Activated naive CD4-positive, alpha-beta T cell treated with anti-CD3 and anti-CD28 coated beads, Interleukin-2, amount 50 U/mL, for 24 hours (primary cell): ENCODE results near the gene TRIM29.
"Not testable (repeated sequence)": the region's sequence is repeated elsewhere in the genome, so short reads cannot be mapped to it uniquely, and the experiment has no call there.

Experiments used
- H3K27ac Mint-ChIP-seq: one replicate; pipeline ENCODE4 v1.8.0; 2021; ENCODE audit warnings: mild to moderate bottlenecking, mixed read lengths
- H3K27me3 Mint-ChIP-seq: one replicate; pipeline ENCODE4 v1.8.0; 2021; ENCODE audit warnings: mixed read lengths
- H3K36me3 Mint-ChIP-seq: one replicate; pipeline ENCODE4 v1.8.0; 2021; ENCODE audit warnings: mixed read lengths
- H3K4me1 Mint-ChIP-seq: one replicate; pipeline ENCODE4 v1.8.0; 2021; ENCODE audit warnings: mixed read lengths
- H3K4me3 Mint-ChIP-seq: one replicate; pipeline ENCODE4 v1.8.0; 2021; ENCODE audit warnings: mild to moderate bottlenecking, mixed read lengths
- H3K9me3 Mint-ChIP-seq: one replicate; pipeline ENCODE4 v1.8.0; 2021; ENCODE audit warnings: mixed read lengths

The TRIM29 gene

DNA sequence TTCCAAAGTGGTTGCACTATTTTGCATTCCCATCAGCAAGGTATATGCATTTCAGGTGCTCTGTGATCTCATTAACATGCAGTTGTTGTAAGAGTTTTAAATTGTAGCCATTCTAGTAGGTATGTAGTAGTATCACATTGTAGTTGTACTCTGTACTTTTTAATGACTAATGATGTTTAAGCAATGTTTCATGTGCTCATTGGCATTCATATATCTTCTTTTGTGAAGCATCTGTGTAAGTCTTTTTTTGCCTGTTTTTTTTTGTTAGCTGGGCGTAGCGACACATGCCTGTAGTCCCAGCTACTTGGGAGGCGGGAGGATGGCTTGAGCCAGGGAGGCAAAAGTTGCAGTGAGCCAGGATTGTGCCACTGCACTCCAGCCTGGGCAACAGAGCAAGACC, 11.3 kb upstream of the TRIM29 start:
- no peaks in the 10 kb centered on the region for H3K4me1 Mint-ChIP-seq
- H3K27ac Mint-ChIP-seq: no peak overlapping the region
- no peak overlapping the region for H3K4me3 Mint-ChIP-seq
- H3K27me3 Mint-ChIP-seq: peaks cover 20% of the 10 kb centered on the region
- H3K36me3 Mint-ChIP-seq: no peaks in the 10 kb centered on the region
- no peaks in the 10 kb centered on the region for H3K9me3 Mint-ChIP-seq

DNA sequence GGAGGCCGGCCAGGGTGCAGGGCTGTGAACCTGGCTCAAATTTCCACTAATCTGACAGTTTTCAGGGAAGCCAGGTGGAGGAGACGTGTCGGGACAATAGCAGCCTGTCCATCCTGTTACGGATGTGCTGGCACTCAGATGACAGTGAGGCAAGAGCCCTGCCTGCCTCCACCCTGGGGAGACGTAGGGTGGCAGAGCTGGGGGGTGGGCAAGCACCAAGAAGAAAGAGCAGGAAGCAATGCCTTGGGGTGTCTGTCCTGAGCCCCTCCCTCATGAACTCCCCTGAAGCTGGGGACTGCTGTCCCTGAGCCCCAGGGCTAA, 10.0 kb upstream of the TRIM29 start:
- H3K9me3 Mint-ChIP-seq: no peaks in the 10 kb centered on the region
- H3K27ac Mint-ChIP-seq: no peak overlapping the region
- no peaks in the 10 kb centered on the region for H3K36me3 Mint-ChIP-seq
- H3K4me1 Mint-ChIP-seq: no peaks in the 10 kb centered on the region
- peaks cover 23% of the 10 kb centered on the region for H3K27me3 Mint-ChIP-seq
- no peak overlapping the region for H3K4me3 Mint-ChIP-seq

DNA sequence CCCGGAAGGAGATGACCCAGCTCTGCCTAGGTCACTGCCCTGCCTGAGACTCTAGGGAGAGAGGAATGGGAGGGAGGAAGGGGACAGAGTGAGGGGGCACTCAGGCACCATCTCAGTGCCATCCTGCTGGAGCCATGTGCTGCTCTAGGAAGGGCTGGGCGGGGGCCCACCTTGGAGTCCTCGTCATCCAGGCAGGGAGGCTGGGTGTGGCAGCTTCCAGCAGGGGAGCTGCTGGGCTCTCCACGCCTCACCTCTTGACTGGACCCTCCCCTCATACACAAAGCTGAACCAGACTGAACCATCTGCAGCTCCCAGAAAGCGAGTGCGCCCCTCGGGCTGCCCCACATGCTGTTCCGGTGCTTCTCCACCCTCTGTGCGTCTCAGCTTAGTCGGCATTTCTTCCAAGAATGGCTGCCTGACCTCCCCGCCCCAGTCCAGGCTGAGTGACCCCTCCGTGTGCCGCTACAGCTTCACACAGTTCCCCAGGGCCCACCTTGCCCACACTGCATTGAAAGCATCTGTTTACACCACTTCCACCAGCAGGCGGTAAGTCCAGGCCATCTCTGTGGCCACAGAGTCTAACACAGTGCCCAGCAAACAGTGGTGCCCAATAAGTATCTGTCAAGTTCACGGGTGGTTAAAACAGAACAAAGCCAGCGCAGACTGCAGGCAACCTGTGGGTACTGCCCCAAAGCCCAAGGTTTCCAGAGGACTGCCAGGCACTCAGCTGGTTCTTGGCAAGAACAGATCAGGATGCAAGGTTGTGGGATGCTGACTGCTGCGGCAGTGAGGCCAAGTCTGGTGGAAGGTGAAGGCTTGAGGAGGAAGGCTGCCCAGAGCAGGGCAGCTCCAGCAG, 9.4 kb upstream of the TRIM29 start:
- H3K36me3 Mint-ChIP-seq: no peaks in the 10 kb centered on the region
- no peaks in the 10 kb centered on the region for H3K4me1 Mint-ChIP-seq
- H3K27ac Mint-ChIP-seq: no peak overlapping the region
- peaks cover 23% of the 10 kb centered on the region for H3K27me3 Mint-ChIP-seq
- H3K9me3 Mint-ChIP-seq: no peaks in the 10 kb centered on the region
- H3K4me3 Mint-ChIP-seq: no peak overlapping the region

DNA sequence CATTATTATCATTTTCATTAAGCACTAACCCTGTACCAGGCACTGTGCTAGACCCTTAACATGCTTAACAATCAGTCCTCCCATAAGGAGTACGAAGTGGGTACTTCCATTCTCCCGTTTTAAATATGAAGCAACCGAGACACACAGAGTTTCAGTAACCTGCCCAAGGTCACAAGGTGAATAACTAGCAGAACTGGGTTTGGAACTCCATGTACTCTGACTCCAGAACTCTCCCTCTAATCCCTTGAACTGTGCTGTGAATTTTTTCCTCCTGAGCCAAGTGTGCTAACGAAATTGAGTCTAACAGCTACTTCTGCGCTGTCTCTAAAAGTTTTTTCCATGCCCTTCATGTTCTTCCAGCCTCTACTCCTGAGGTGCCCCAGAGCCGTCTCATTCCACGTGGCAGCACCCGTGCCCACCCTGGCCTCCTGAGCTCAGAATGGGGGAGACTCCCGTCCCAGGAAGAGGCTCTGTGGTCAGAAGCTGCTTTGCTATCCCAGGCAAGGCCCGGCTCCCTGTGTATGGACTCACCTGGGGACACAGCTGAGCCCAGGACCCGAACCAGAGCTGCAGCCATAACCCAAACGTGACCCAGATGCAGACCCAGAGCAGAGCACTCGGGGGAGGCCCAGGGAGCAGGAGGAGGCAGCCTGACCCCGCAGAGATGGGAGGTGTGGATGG, 8.6 kb upstream of the TRIM29 start:
- H3K27me3 Mint-ChIP-seq: peaks cover 23% of the 10 kb centered on the region
- H3K9me3 Mint-ChIP-seq: no peaks in the 10 kb centered on the region
- H3K4me3 Mint-ChIP-seq: no peak overlapping the region
- no peaks in the 10 kb centered on the region for H3K4me1 Mint-ChIP-seq
- H3K27ac Mint-ChIP-seq: no peak overlapping the region
- H3K36me3 Mint-ChIP-seq: no peaks in the 10 kb centered on the region

DNA sequence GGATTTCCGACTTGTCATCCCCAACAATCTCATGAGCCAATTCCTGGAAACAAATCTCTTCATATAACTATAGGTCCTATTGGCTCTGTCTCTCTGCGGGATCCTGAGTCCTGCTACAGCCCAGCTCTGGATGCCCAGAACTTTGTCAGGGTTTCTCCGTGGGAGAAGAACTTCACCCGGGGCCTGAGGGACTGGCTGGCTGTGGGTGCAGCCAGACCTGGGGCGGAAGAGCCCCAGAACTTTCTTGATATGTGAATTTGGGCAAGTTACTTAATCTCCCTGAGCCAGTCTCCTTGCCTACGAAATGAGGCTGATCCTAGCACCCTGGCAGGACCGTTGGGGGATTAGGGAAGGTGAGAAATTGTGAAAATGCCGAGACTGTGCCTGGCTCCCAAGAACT, 6.6 kb upstream of the TRIM29 start:
- no peaks in the 10 kb centered on the region for H3K4me1 Mint-ChIP-seq
- H3K4me3 Mint-ChIP-seq: no peak overlapping the region
- H3K27me3 Mint-ChIP-seq: peaks cover 21% of the 10 kb centered on the region
- H3K9me3 Mint-ChIP-seq: no peaks in the 10 kb centered on the region
- no peak overlapping the region for H3K27ac Mint-ChIP-seq
- no peaks in the 10 kb centered on the region for H3K36me3 Mint-ChIP-seq

DNA sequence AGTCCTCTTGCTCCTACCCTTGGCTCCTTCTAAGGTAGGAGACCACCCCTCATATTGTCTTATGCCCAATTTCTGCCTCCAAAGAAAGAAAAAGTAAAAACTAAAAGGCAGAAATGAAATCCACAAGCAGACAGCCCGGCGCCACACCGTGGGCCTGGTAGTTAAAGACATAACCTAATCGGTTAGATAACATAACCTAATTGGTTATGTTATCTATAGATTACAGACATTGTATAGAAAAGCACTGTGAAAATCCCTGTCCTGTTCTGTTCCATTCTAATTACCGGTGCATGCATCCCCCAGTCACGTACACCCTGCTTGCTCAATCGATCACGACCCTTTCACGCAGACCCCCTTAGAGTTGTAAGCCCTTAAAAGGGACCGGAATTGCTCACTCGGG, 5.6 kb upstream of the TRIM29 start:
- H3K27me3 Mint-ChIP-seq: peaks cover 21% of the 10 kb centered on the region
- H3K4me3 Mint-ChIP-seq, H3K4me1 Mint-ChIP-seq, H3K9me3 Mint-ChIP-seq, H3K27ac Mint-ChIP-seq, H3K36me3 Mint-ChIP-seq: not testable (repeated sequence)

DNA sequence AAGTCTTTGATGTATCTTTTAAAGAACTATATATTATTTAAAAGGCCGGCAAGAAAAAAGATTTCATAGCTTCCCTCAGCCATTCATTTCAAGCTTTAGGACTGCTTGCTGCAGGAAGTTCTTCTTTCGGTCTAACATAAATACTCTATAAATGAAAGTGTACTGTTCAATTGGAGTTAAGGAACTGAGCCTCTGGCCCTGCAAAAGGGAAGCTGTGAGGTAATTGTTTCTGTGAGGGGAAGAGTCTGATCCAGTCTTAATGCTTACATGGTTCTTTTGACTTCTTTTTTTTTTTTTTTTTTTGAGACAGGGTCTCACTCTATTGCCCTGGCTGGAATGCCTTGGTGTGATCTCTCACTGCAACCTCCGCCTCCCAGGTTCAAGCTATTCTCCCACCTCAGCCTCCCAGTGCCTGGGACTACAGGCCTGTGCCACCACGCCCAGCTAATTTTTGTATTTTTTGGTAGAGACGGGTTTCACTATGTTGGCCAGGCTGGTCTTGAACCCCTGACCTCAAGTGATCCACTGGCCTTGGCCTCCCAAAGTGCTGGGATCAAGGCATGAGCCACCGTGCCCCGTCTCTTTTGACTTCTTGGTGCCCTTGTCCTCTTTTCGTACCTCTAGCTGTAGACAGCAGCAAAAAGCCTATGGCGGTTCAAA, 4.7 kb upstream of the TRIM29 start:
- Mint-ChIP-seq H3K4me1 (no peaks in the 10 kb centered on the region), H3K9me3 (no peaks in the 10 kb centered on the region), H3K36me3 (no peaks in the 10 kb centered on the region), H3K27ac (no peak overlapping the region), H3K4me3 (no peak overlapping the region), H3K27me3 (peaks cover 18% of the 10 kb centered on the region)

DNA sequence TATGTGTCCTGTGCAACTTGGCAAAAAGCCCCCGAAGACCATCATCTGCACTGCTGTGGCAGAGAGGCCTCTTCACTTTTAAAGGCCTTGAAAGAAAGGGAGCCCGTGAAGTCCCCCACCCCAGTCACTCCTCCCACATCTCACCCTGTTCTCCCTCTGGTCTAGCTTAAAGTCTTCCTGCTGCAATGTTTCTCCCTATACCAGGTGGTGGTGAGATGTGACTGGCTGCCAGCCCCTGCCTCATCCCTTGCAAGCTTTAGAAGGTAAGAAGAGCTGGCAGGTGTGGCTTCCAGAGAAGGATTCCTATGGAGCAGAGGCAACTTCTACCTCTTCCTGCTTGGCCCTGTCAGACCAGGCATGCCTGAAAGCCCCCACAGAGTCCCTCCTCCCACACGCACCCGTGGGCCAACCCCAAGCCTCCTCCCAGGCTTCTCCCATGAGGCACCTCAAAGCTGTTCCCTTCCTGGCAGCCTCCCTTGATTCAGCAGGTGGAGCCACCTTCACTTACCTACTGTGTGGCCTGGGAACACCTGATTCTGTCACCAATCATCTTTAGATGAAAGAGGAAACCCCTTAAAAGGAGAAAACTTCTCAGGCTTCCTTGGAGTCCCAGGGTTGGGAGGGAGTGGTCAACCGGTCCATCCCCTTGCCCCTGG, 4.0 kb upstream of the TRIM29 start:
- Mint-ChIP-seq H3K4me3 (no peak overlapping the region), H3K27ac (no peak overlapping the region), H3K4me1 (no peaks in the 10 kb centered on the region), H3K9me3 (no peaks in the 10 kb centered on the region), H3K27me3 (peaks cover 15% of the 10 kb centered on the region), H3K36me3 (no peaks in the 10 kb centered on the region)

DNA sequence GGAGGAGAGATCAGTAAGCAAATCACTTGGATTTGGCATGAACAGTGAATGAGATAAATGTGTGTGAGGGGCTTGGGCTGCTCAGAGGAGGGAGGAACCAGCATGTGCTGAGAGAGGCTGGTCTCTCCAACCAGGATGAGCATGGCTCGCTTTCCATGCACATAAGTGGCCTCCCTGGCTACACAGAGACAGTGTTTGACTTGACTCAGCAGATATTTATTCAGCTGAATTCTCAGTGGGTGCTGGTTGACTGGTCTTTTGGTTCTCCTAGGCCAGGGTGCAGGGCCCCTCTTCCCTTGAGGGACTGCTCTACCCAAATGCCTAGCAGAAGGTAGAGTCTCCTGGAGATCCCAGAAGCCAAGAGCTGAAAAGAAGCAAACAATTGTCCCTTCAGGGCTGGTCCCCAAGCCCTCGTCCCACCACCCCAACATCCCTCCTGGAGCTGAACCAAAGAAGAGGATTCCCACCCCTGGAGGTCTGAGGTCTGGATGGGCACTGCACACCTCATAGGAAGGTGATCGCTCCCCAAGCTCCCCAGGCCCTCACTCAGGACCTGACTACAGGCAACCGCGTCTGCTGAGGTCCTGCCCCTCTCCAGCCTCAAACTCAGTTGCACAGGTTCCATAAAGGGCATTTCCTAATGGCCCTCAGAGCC, 3.3 kb upstream of the TRIM29 start:
- Mint-ChIP-seq H3K4me1 (no peaks in the 10 kb centered on the region), H3K27me3 (peaks cover 13% of the 10 kb centered on the region), H3K27ac (no peak overlapping the region), H3K4me3 (no peak overlapping the region), H3K9me3 (no peaks in the 10 kb centered on the region), H3K36me3 (no peaks in the 10 kb centered on the region)

DNA sequence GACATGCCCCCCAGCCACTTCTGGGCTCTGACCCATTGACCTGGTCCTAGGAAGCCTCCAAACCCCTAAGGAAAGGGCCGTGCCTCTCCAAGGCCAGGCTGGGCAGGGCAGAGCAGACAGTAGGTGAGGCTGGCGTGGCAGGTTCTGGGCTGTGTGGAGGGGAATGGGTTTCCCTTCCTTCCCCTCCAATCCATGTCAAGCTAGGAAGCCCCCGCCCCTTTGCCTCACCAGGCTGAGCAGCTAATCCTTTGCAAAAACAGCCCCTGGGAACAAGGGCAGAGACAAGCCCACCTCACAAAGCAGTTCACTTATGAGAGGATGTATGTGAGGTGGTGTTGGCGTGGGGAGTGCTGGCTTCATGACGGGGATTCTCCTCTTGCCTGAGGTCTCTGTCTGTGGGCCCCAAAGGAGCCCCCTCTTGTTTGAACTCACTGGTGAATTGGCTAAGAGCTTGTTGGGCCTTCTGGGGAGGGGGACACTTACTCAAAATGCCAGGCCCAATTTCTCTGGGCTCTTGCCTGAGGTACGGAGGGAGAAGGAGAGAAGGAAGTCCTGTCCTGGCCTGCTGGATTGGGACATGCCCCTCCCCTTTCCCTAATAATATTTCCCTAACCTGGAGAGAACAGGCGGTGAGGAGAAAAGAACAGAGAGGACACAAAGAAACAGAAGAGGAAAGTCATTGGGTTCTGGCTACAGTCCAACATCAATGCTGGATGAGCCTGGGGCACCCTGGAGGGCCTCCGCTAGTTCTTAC, 1.6 kb upstream of the TRIM29 start:
- H3K9me3 Mint-ChIP-seq: no peaks in the 10 kb centered on the region
- no peak overlapping the region for H3K27ac Mint-ChIP-seq
- H3K27me3 Mint-ChIP-seq: peaks cover 6% of the 10 kb centered on the region
- H3K36me3 Mint-ChIP-seq: no peaks in the 10 kb centered on the region
- H3K4me1 Mint-ChIP-seq: no peaks in the 10 kb centered on the region
- no peak overlapping the region for H3K4me3 Mint-ChIP-seq

DNA sequence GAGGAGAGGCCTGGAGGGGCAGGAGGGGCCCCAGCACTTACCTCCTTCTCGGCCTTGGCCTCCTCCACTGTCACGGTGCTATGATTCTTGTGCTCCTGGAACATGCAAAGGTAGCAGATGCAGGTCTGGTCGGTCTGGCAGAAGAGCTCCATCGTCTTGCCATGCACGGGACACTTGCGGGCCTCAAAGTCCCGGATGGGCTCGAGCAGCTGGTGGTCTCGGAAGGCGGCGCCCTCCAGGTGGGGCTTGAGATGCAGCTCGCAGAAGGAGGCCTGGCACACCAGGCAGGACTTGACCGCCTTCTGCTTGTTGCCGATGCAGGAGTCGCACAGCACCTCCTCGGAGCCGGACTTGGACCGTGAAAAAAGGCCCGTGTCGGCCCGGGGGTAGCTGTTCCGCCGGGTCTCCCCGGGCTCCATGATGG, 714 bp downstream of the TRIM29 start:
- Mint-ChIP-seq H3K36me3 (no peaks in the 10 kb centered on the region), H3K9me3 (no peaks in the 10 kb centered on the region), H3K27me3 (peaks cover 1% of the 10 kb centered on the region), H3K4me3 (no peak overlapping the region), H3K27ac (no peak overlapping the region), H3K4me1 (no peaks in the 10 kb centered on the region)

DNA sequence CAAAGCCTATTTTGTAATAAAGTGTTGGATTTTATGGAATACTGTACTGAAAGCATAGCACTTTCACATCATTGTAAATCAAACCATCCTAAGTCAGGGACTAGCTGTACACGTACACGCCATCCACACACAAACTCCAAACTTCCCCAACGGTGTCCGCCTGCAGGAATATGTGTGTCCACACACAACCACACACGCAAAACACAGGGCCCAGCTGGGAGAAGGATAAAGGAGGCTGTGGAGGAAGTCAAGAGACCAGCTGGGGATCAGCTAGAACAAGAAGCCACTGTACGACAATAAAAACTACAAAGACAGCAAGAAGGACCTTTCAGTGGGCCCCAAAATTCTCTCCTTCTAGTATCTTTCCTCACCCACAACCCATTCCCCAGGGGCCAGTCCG, 1.6 kb downstream of the TRIM29 start:
- no peak overlapping the region for H3K27ac Mint-ChIP-seq
- no peaks in the 10 kb centered on the region for H3K9me3 Mint-ChIP-seq
- no peaks in the 10 kb centered on the region for H3K27me3 Mint-ChIP-seq
- H3K36me3 Mint-ChIP-seq: no peaks in the 10 kb centered on the region
- H3K4me3 Mint-ChIP-seq: no peak overlapping the region
- H3K4me1 Mint-ChIP-seq: no peaks in the 10 kb centered on the region

DNA sequence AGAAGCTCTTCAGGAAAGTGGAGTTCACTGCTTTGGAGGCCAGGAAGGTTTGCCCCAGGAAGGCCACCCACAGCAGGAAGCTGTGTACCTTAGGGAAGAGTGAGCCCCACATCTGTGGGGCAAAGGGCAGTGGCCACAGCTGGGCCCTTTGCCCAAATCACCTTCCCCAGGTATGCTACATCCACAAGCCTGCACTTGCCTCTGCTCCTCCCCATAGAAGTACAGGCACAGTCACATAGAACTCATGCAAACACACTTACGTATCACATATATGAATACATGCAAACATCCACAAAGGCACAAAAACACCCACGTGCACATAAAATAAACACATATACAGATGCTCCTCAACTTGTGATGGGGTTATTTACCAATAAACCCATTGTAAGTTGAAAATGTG, 2.1 kb downstream of the TRIM29 start:
- H3K36me3 Mint-ChIP-seq: no peaks in the 10 kb centered on the region
- H3K27ac Mint-ChIP-seq: no peak overlapping the region
- no peaks in the 10 kb centered on the region for H3K9me3 Mint-ChIP-seq
- H3K27me3 Mint-ChIP-seq: no peaks in the 10 kb centered on the region
- no peaks in the 10 kb centered on the region for H3K4me1 Mint-ChIP-seq
- H3K4me3 Mint-ChIP-seq: no peak overlapping the region

DNA sequence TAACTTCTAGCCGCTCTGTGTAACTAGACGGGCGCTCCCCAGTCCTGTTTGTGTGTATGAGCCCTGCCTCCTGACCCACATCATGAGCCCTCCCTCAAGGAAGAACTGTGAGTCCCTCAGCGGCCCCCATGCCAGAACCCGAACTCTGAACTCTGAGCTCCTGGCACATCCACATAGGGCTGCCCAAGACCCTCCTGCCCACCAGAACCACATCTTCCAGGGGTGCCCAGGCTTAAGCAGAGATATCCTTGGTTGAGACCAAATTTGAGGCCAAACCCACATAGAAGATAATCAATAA, 3.0 kb downstream of the TRIM29 start:
- no peak overlapping the region for H3K27ac Mint-ChIP-seq
- H3K4me3 Mint-ChIP-seq: no peak overlapping the region
- no peaks in the 10 kb centered on the region for H3K9me3 Mint-ChIP-seq
- no peaks in the 10 kb centered on the region for H3K27me3 Mint-ChIP-seq
- no peaks in the 10 kb centered on the region for H3K36me3 Mint-ChIP-seq
- H3K4me1 Mint-ChIP-seq: no peaks in the 10 kb centered on the region
